Activated CD8-positive, alpha-beta T cell treated with anti-CD3 and anti-CD28 coated beads for 36 hours (primary cell): ENCODE measurements around the gene TRABD2A. TPM values are rescaled to one million over a fixed set of nuclear protein-coding genes. Genes with fewer than 3 reads are reported as not detected.
"Not testable (repeated sequence)": the region's sequence is repeated elsewhere in the genome, so short reads cannot be mapped to it uniquely, and the experiment has no call there.

Source experiments
- ATAC-seq: fragments of 200-7000 bp; cut with Tn5 transposase; one replicate; pipeline ENCODE4 v1.10.0; 2021; ENCODE audit warnings: mild to moderate bottlenecking, moderate library complexity
- CTCF ChIA-PET: fragments of 350-600 bp; sonication (Branson Sonifier 250); formaldehyde crosslinking; loops from one replicate; lab custom pipeline; 2021; ENCODE audit warnings: antibody characterized with exemption; lab: Charles Lee
- POLR2A ChIA-PET: fragments of 350-600 bp; sonication (Branson Sonifier 250); formaldehyde crosslinking; loops from one replicate; lab custom pipeline; 2021; ENCODE audit warnings: antibody characterized with exemption; lab: Charles Lee
- DNase-seq: peaks from one replicate; pipeline ENCODE4 v3.0.0-alpha.2; 2020
- H3K27ac Mint-ChIP-seq: one replicate; pipeline ENCODE4 v1.8.0; 2021; ENCODE audit warnings: mild to moderate bottlenecking, mixed read lengths
- H3K27me3 Mint-ChIP-seq: one replicate; pipeline ENCODE4 v1.8.0; 2021; ENCODE audit warnings: mixed read lengths
- H3K36me3 Mint-ChIP-seq: one replicate; pipeline ENCODE4 v1.8.0; 2021; ENCODE audit warnings: low read depth, mixed read lengths
- H3K4me1 Mint-ChIP-seq: one replicate; pipeline ENCODE4 v1.8.0; 2021; ENCODE audit warnings: low read depth, mixed read lengths
- H3K4me3 Mint-ChIP-seq: one replicate; pipeline ENCODE4 v1.8.0; 2021; ENCODE audit warnings: mild to moderate bottlenecking, moderate library complexity, mixed read lengths
- H3K9me3 Mint-ChIP-seq: one replicate; pipeline ENCODE4 v1.8.0; 2021; ENCODE audit warnings: mixed read lengths
- intact Hi-C: fragments of 100-400 bp; cut with micrococcal nuclease; formaldehyde crosslinking; loops from one replicate; pipeline ENCODE4 v1.10.0; 2022
- total RNA-seq, 2 experiments: library from RNA; stranded (reverse); gene quantifications; one replicate each; pipeline ENCODE4 v1.2.3, GENCODE V29; 2021
- TF ChIP-seq, protein P1 (sequence below): fragments of 200-600 bp; IDR thresholded peaks from one replicate; pipeline ENCODE4 v1.8.0; 2022; ENCODE audit warnings: antibody characterized with exemption, mild to moderate bottlenecking

Gene TRABD2A
- total RNA-seq, 2 experiments from 2014 or later, result 56.3 to 56.4 TPM

DNA sequence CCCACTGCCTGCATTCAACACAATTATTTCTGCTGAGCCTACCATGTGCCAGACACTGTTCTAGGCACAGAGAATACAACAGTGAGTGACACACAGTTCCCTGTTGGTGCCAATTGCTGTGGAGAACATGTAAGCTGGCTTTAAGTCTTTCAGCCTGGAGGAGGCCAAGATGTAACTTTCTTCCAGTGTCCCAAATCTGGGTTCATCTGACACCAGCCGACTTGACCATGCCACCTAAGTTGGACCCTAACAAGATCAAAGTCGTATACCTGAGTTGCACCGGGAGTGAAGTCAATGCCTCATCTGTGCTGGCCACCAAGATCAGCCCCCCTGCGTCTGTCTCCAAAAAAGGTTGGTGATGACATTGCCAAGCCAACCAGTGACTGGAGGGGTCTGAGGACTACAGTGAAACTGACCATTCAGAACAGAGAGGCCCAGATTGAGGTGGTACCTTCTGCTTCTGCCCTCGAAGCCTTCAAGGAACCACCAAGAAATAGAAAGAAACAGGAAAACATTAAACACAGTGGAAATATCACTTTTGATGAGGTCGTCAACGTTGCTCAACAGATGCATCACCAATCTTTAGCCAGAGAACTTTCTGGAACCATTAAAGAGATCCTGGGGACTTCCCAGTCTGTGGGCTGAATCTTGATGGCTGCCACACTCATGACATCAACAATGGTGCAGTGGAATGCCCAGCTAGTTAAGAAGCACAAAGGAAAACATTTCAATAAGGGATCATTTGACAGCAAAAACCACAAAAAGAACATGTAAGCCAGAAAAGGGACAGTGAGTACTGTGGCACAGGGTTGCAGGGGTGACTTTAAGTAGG is 6.3 kb downstream of the TRABD2A start:
- Mint-ChIP-seq H3K4me1 (peaks cover 76% of the 10 kb centered on the region), H3K27ac (peak overlapping the region; percentile 94), H3K27me3 (no peaks in the 10 kb centered on the region), H3K36me3 (peaks cover 68% of the 10 kb centered on the region), H3K9me3 (peaks cover 3% of the 10 kb centered on the region), H3K4me3 (peak overlapping the region; percentile 37)
- ATAC-seq (peak; percentile 18), DNase-seq (peak; percentile 39)
- CTCF ChIA-PET, result interaction anchor here (0.7 to 4.2 kb wide), 5 partner anchors 14 to 133 kb away, joined by 3 to 33 read pairs (median 7); no protein-coding TSS in a partner anchor
- intact Hi-C loops, result no loop called here
- POLR2A ChIA-PET, result interaction anchor here (1.7 to 2.9 kb wide), 3 partner anchors 14 to 94 kb away, joined by 5 to 14 read pairs (median 8); partner anchors contain the start of gene TMSB10
- TF ChIP-seq, protein P1, sequence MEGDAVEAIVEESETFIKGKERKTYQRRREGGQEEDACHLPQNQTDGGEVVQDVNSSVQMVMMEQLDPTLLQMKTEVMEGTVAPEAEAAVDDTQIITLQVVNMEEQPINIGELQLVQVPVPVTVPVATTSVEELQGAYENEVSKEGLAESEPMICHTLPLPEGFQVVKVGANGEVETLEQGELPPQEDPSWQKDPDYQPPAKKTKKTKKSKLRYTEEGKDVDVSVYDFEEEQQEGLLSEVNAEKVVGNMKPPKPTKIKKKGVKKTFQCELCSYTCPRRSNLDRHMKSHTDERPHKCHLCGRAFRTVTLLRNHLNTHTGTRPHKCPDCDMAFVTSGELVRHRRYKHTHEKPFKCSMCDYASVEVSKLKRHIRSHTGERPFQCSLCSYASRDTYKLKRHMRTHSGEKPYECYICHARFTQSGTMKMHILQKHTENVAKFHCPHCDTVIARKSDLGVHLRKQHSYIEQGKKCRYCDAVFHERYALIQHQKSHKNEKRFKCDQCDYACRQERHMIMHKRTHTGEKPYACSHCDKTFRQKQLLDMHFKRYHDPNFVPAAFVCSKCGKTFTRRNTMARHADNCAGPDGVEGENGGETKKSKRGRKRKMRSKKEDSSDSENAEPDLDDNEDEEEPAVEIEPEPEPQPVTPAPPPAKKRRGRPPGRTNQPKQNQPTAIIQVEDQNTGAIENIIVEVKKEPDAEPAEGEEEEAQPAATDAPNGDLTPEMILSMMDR, result no peak

DNA sequence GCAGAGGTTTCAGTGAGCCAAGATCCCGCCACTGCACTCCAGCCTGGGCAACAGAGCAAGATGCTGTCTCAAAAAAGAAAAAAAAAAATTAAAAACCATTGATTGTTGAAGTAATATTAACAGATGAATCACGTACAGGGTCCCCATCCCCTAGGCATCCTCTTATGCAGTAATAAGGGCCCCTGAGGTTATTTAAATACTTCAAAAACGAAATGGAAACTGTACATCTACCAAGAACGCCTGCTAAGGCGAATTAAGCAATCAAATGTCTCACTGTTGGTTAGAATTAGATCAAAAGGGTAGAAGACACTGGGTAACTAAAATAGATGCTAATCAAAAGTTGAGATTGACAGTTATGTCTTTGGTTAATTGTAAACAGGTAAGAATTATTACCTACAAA is 7.5 kb downstream of the TRABD2A start:
- Mint-ChIP-seq H3K9me3 (peaks cover 3% of the 10 kb centered on the region), H3K36me3 (peaks cover 70% of the 10 kb centered on the region), H3K27me3 (no peaks in the 10 kb centered on the region), H3K4me3 (no peak overlapping the region), H3K27ac (peak overlapping the region; percentile 94), H3K4me1 (peaks cover 79% of the 10 kb centered on the region)
- intact Hi-C loops, result no loop called here
- CTCF ChIA-PET, result no interaction called here
- POLR2A ChIA-PET, result interaction anchor here (1.6 kb wide), 1 partner anchor 27 kb away, joined by 4 read pairs; no protein-coding TSS in a partner anchor
- no peak for DNase-seq
- ATAC-seq, result peak; percentile 65
- TF ChIP-seq, protein P1, result no peak

DNA sequence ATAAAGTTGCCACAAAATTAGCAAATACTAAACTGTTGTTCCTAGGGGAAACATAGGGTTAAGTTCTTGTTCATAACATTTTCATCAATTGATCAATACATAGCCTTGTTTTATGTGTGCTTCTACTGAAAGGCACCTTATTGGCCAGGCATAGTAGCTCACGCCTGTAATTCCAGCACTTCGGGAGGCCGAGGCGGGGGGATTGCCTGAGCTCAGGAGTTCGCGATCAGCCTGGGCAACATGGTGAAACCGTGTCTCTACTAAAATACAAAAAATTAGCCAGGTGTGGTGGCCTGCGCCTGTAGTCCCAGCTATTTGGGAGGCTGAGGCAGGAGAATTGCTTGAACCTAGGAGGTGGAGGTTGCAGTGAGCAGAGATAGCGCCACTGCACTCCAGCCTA is 8.2 kb downstream of the TRABD2A start:
- intact Hi-C loops, result not testable (repeated sequence)
- CTCF ChIA-PET, result interaction anchor here (3.3 kb wide), 1 partner anchor 53 kb away, joined by 20 read pairs; no protein-coding TSS in a partner anchor

DNA sequence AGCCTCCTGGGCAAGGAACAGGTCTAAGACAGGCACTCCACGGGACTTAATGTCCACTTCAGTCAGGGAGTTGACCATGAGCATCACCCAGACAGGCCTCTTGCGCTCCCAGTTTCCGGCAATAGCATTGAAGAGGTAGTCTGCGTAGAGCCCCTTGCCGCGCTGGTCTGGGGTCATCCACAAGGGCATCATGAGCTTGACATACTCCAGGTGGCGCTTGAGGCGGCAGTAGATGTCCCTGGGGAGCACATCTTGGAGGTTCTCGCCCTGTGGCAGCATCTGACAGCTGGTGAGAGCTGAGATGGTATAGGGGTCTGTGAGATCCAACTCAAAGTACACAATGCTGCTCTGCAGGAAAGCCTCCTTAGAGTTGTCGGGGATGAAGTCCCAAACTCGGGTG is 10.6 kb downstream of the TRABD2A start:
- Mint-ChIP-seq H3K27ac (peak overlapping the region; percentile 37), H3K36me3 (peaks cover 68% of the 10 kb centered on the region), H3K9me3 (peaks cover 4% of the 10 kb centered on the region), H3K4me3 (no peak overlapping the region), H3K27me3 (no peaks in the 10 kb centered on the region), H3K4me1 (peaks cover 77% of the 10 kb centered on the region)
- ChIA-PET CTCF (interaction anchor here (1.1 to 3.4 kb wide), 6 partner anchors 8 to 56 kb away, joined by 3 to 20 read pairs (median 5); partner anchors contain the start of gene TRABD2A), POLR2A (interaction anchor here (0.8 to 2.3 kb wide), 13 partner anchors 9 to 102 kb away, joined by 3 to 9 read pairs (median 5); partner anchors contain the start of gene TRABD2A)
- intact Hi-C loops, result no loop called here
- TF ChIP-seq, protein P1, result no peak
- DNase-seq (no peak), ATAC-seq (no peak)

More for the DNA sequence above, 8.2 kb downstream of the TRABD2A start:
- H3K27ac Mint-ChIP-seq, result peak overlapping the region; percentile 94
- peaks cover 72% of the 10 kb centered on the region for H3K36me3 Mint-ChIP-seq
- H3K27me3 Mint-ChIP-seq, ATAC-seq, DNase-seq, H3K9me3 Mint-ChIP-seq, H3K4me3 Mint-ChIP-seq: not testable (repeated sequence)
- POLR2A ChIA-PET, result interaction anchor here (0.7 to 1.6 kb wide), 3 partner anchors 11 to 26 kb away, joined by 3 to 5 read pairs (median 4); no protein-coding TSS in a partner anchor
- H3K4me1 Mint-ChIP-seq, result peaks cover 77% of the 10 kb centered on the region

DNA sequence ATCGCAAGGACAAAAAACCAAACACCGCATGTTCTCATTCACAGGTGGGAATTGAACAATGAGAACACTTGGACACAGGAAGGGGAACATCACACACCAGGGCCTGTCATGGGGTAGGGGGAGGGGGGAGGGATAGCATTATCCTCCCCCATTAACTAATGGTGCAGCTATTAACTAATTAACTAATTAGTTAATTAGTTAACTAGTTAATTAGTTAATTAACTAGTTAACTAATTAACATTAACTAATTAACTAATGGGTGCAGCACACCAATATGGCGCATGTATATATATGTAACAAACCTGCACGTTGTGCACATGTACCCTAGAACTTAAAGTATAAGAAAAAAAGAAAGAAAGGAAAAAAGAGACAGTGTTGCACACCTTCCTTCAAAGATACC is 12.6 kb downstream of the TRABD2A start:
- POLR2A ChIA-PET, result interaction anchor here (1.0 kb wide), 1 partner anchor 70 kb away, joined by 3 read pairs; no protein-coding TSS in a partner anchor
- peaks cover 74% of the 10 kb centered on the region for H3K4me1 Mint-ChIP-seq
- peaks cover 60% of the 10 kb centered on the region for H3K36me3 Mint-ChIP-seq
- H3K27me3 Mint-ChIP-seq, DNase-seq, ATAC-seq, H3K27ac Mint-ChIP-seq, H3K4me3 Mint-ChIP-seq, H3K9me3 Mint-ChIP-seq: not testable (repeated sequence)
- intact Hi-C loops, result loop anchor here (5.0 kb wide), 1 partner anchor 371 kb away; no protein-coding TSS in a partner anchor
- CTCF ChIA-PET, result interaction anchor here (0.9 to 2.5 kb wide), 4 partner anchors 8 to 127 kb away, joined by 3 to 8 read pairs (median 3); no protein-coding TSS in a partner anchor
